Activated CD4-positive, alpha-beta memory T cell treated with anti-CD3 and anti-CD28 coated beads, Interleukin-2, amount 10 ng/mL, durations not matched to agents 7 days and 5 days (primary cell): Measurements from ENCODE around the gene GCK. TPM values are rescaled to one million over a fixed set of nuclear protein-coding genes. Genes with fewer than 3 reads are reported as not detected.

Source experiments
- CTCF ChIA-PET: fragments of 350-600 bp; sonication (Branson Sonifier 250); formaldehyde crosslinking; loops from one replicate; lab custom pipeline; 2021; ENCODE audit warnings: antibody characterized with exemption, inconsistent platforms; lab: Charles Lee
- POLR2A ChIA-PET: fragments of 350-600 bp; sonication (Branson Sonifier 250); formaldehyde crosslinking; loops from one replicate; lab custom pipeline; 2021; ENCODE audit warnings: antibody characterized with exemption; lab: Charles Lee
- DNase-seq: peaks from one replicate; pipeline ENCODE4 v3.0.0-alpha.2; 2020
- H3K27ac Mint-ChIP-seq: one replicate; pipeline ENCODE4 v1.8.0; 2021; ENCODE audit warnings: mild to moderate bottlenecking, mixed read lengths
- H3K27me3 Mint-ChIP-seq: one replicate; pipeline ENCODE4 v1.8.0; 2021; ENCODE audit warnings: mixed read lengths
- H3K36me3 Mint-ChIP-seq: one replicate; pipeline ENCODE4 v1.8.0; 2021; ENCODE audit warnings: low read depth, mixed read lengths
- H3K4me1 Mint-ChIP-seq: one replicate; pipeline ENCODE4 v1.8.0; 2021; ENCODE audit warnings: mixed read lengths
- H3K4me3 Mint-ChIP-seq: one replicate; pipeline ENCODE4 v1.8.0; 2021; ENCODE audit warnings: mild to moderate bottlenecking, mixed read lengths
- H3K9me3 Mint-ChIP-seq: one replicate; pipeline ENCODE4 v1.8.0; 2021; ENCODE audit warnings: mixed read lengths
- total RNA-seq, 2 experiments: library from RNA; stranded (reverse); gene quantifications; one replicate each; pipeline ENCODE4 v1.2.3, GENCODE V29; 2021

GCK gene
- total RNA-seq, 2 experiments from 2014 or later: not detected

- no peak overlapping the region for H3K27ac Mint-ChIP-seq
- POLR2A ChIA-PET: interaction anchor here (0.8 kb wide), 1 partner anchor 15 kb away, joined by 3 read pairs; no protein-coding TSS in a partner anchor
- no peaks in the 10 kb centered on the region for H3K36me3 Mint-ChIP-seq
- CTCF ChIA-PET: no interaction called here
- no peaks in the 10 kb centered on the region for H3K4me1 Mint-ChIP-seq
- H3K27me3 Mint-ChIP-seq: peaks cover 6% of the 10 kb centered on the region
- no peak for DNase-seq
- H3K4me3 Mint-ChIP-seq: no peak overlapping the region
- no peaks in the 10 kb centered on the region for H3K9me3 Mint-ChIP-seq
Measured at GRCh38 chr7:44227911-44228310, 38.7 kb upstream of the GCK start.

- Mint-ChIP-seq H3K27me3 (peaks cover 6% of the 10 kb centered on the region), H3K4me1 (no peaks in the 10 kb centered on the region), H3K9me3 (no peaks in the 10 kb centered on the region), H3K36me3 (no peaks in the 10 kb centered on the region), H3K27ac (no peak overlapping the region), H3K4me3 (no peak overlapping the region)
- POLR2A ChIA-PET: no interaction called here
- no peak for DNase-seq
- CTCF ChIA-PET: no interaction called here
Measured at GRCh38 chr7:44226396-44226753, 37.1 kb upstream of the GCK start.

- H3K27ac Mint-ChIP-seq: no peak overlapping the region
- ChIA-PET POLR2A (no interaction called here), CTCF (no interaction called here)
Measured at GRCh38 chr7:44225566-44226395, 36.5 kb upstream of the GCK start.

GRCh38 chr7:44224974-44225565 is 35.8 kb upstream of the GCK start:
- Mint-ChIP-seq H3K27ac (no peak overlapping the region), H3K4me3 (no peak overlapping the region), H3K36me3 (no peaks in the 10 kb centered on the region), H3K27me3 (peaks cover 6% of the 10 kb centered on the region), H3K9me3 (no peaks in the 10 kb centered on the region), H3K4me1 (no peaks in the 10 kb centered on the region)
- ChIA-PET POLR2A (no interaction called here), CTCF (no interaction called here)
- no peak for DNase-seq

More at GRCh38 chr7:44225566-44226395, 36.5 kb upstream of the GCK start:
- no peaks in the 10 kb centered on the region for H3K36me3 Mint-ChIP-seq
- DNase-seq: no peak
- H3K4me3 Mint-ChIP-seq: no peak overlapping the region
- no peaks in the 10 kb centered on the region for H3K9me3 Mint-ChIP-seq
- peaks cover 6% of the 10 kb centered on the region for H3K27me3 Mint-ChIP-seq
- H3K4me1 Mint-ChIP-seq: no peaks in the 10 kb centered on the region

GRCh38 chr7:44224080-44224973 is 35.1 kb upstream of the GCK start:
- Mint-ChIP-seq H3K27me3 (peaks cover 6% of the 10 kb centered on the region), H3K9me3 (no peaks in the 10 kb centered on the region), H3K27ac (no peak overlapping the region), H3K36me3 (no peaks in the 10 kb centered on the region), H3K4me3 (no peak overlapping the region), H3K4me1 (no peaks in the 10 kb centered on the region)
- CTCF ChIA-PET: no interaction called here
- POLR2A ChIA-PET: no interaction called here
- no peak for DNase-seq

GRCh38 chr7:44223362-44224079 is 34.3 kb upstream of the GCK start:
- no peak for DNase-seq
- ChIA-PET POLR2A (no interaction called here), CTCF (no interaction called here)
- H3K27ac Mint-ChIP-seq: no peak overlapping the region
- H3K36me3 Mint-ChIP-seq: no peaks in the 10 kb centered on the region
- no peaks in the 10 kb centered on the region for H3K4me1 Mint-ChIP-seq
- no peaks in the 10 kb centered on the region for H3K9me3 Mint-ChIP-seq
- H3K4me3 Mint-ChIP-seq: no peak overlapping the region
- peaks cover 6% of the 10 kb centered on the region for H3K27me3 Mint-ChIP-seq

- H3K27me3 Mint-ChIP-seq: peaks cover 6% of the 10 kb centered on the region
- no peak for DNase-seq
- ChIA-PET POLR2A (no interaction called here), CTCF (no interaction called here)
- H3K4me1 Mint-ChIP-seq: no peaks in the 10 kb centered on the region
- no peaks in the 10 kb centered on the region for H3K9me3 Mint-ChIP-seq
- no peak overlapping the region for H3K4me3 Mint-ChIP-seq
- H3K36me3 Mint-ChIP-seq: no peaks in the 10 kb centered on the region
- no peak overlapping the region for H3K27ac Mint-ChIP-seq
Measured at GRCh38 chr7:44222776-44223261, 33.6 kb upstream of the GCK start.

GRCh38 chr7:44222074-44222473 is 32.8 kb upstream of the GCK start:
- H3K4me3 Mint-ChIP-seq: no peak overlapping the region
- ChIA-PET CTCF (no interaction called here), POLR2A (no interaction called here)
- no peaks in the 10 kb centered on the region for H3K4me1 Mint-ChIP-seq
- H3K27me3 Mint-ChIP-seq: peaks cover 6% of the 10 kb centered on the region
- no peaks in the 10 kb centered on the region for H3K9me3 Mint-ChIP-seq
- H3K27ac Mint-ChIP-seq: no peak overlapping the region
- no peaks in the 10 kb centered on the region for H3K36me3 Mint-ChIP-seq
- DNase-seq: no peak

GRCh38 chr7:44221231-44221791 is 32.1 kb upstream of the GCK start:
- no peaks in the 10 kb centered on the region for H3K4me1 Mint-ChIP-seq
- ChIA-PET POLR2A (no interaction called here), CTCF (no interaction called here)
- no peak overlapping the region for H3K4me3 Mint-ChIP-seq
- no peak overlapping the region for H3K27ac Mint-ChIP-seq
- no peaks in the 10 kb centered on the region for H3K36me3 Mint-ChIP-seq
- no peak for DNase-seq
- no peaks in the 10 kb centered on the region for H3K9me3 Mint-ChIP-seq
- H3K27me3 Mint-ChIP-seq: peaks cover 6% of the 10 kb centered on the region

GRCh38 chr7:44220358-44221112 is 31.3 kb upstream of the GCK start:
- H3K4me1 Mint-ChIP-seq: no peaks in the 10 kb centered on the region
- H3K27ac Mint-ChIP-seq: no peak overlapping the region
- H3K36me3 Mint-ChIP-seq: no peaks in the 10 kb centered on the region
- no peak for DNase-seq
- no peak overlapping the region for H3K4me3 Mint-ChIP-seq
- ChIA-PET CTCF (no interaction called here), POLR2A (no interaction called here)
- H3K27me3 Mint-ChIP-seq: peaks cover 6% of the 10 kb centered on the region
- H3K9me3 Mint-ChIP-seq: no peaks in the 10 kb centered on the region

GRCh38 chr7:44220046-44220357 is 30.8 kb upstream of the GCK start:
- peaks cover 6% of the 10 kb centered on the region for H3K27me3 Mint-ChIP-seq
- H3K36me3 Mint-ChIP-seq: no peaks in the 10 kb centered on the region
- no peak overlapping the region for H3K27ac Mint-ChIP-seq
- CTCF ChIA-PET: no interaction called here
- no peak overlapping the region for H3K4me3 Mint-ChIP-seq
- H3K9me3 Mint-ChIP-seq: no peaks in the 10 kb centered on the region
- DNase-seq: no peak
- POLR2A ChIA-PET: no interaction called here
- no peaks in the 10 kb centered on the region for H3K4me1 Mint-ChIP-seq
